OCI-LY7 (cell line): ENCODE results near the gene INPP5A. TPM values are rescaled to one million over a fixed set of nuclear protein-coding genes. Genes with fewer than 3 reads are reported as not detected.

ENCODE experiments used
- BruUV-seq: library from RNA; stranded (reverse); fragments of 400-500 nt; replicated peaks from 2 replicates; lab custom pipeline; 2021; lab: Mats Ljungman, UMichigan
- CTCF ChIA-PET: fragments of 300-600 bp; sonication (Branson Sonifier 250); formaldehyde crosslinking; loops from one replicate; lab custom pipeline; 2022; ENCODE audit warnings: antibody characterized with exemption; ENCODE audit not compliant: unreplicated experiment; lab: Charles Lee
- POLR2A ChIA-PET: fragments of 300-600 bp; sonication (Branson Sonifier 250); formaldehyde crosslinking; loops from one replicate; lab custom pipeline; 2022; ENCODE audit warnings: antibody characterized with exemption; lab: Charles Lee
- DNase-seq: peaks from one replicate; pipeline ENCODE4 v3.0.0-alpha.2; 2015; ENCODE audit warnings: low spot score
- H2AFZ ChIP-seq: fragments of 200-600 bp; sonication (generic), shearing (Covaris generic); 2 replicates; pipeline ENCODE4 v1.6.1; 2014; ENCODE audit warnings: mild to moderate bottlenecking, antibody characterized with exemption, low read length, moderate library complexity
- H3K27ac ChIP-seq: fragments of 200-600 bp; sonication (generic); 2 replicates; pipeline ENCODE4 v1.5.1; 2014; ENCODE audit warnings: mixed run types, low read depth, mild to moderate bottlenecking, moderate library complexity, low read length, inconsistent platforms; ENCODE audit not compliant: poor library complexity, severe bottlenecking
- H3K36me3 ChIP-seq: fragments of 200-600 bp; sonication (generic); 2 replicates; pipeline ENCODE4 v1.6.1; 2014; ENCODE audit warnings: mild to moderate bottlenecking, antibody characterized with exemption, low read length, moderate library complexity, mixed read lengths; ENCODE audit not compliant: insufficient read depth
- H3K4me1 ChIP-seq: fragments of 200-600 bp; sonication (generic); 2 replicates; pipeline ENCODE4 v1.5.1; 2014; ENCODE audit warnings: mild to moderate bottlenecking, low read length; ENCODE audit not compliant: insufficient read depth, poor library complexity, severe bottlenecking
- H3K4me2 ChIP-seq: fragments of 200-600 bp; sonication (generic); 2 replicates; pipeline ENCODE4 v1.6.1; 2014; ENCODE audit warnings: mild to moderate bottlenecking, low read length
- H3K4me3 ChIP-seq: fragments of 200-600 bp; sonication (generic); 2 replicates; pipeline ENCODE4 v1.5.1; 2014; ENCODE audit warnings: mild to moderate bottlenecking, low read depth, low read length; ENCODE audit not compliant: poor library complexity, severe bottlenecking
- H3K79me2 ChIP-seq: fragments of 200-600 bp; sonication (generic); 2 replicates; pipeline ENCODE4 v1.6.1; 2016; ENCODE audit warnings: low read depth, mild to moderate bottlenecking, low read length, moderate library complexity, mixed read lengths; ENCODE audit not compliant: insufficient read depth
- H3K9me2 ChIP-seq: fragments of 200-600 bp; sonication (generic); 2 replicates; pipeline ENCODE4 v1.6.1; 2016; ENCODE audit warnings: mild to moderate bottlenecking, low read length, mixed read lengths; ENCODE audit not compliant: insufficient read depth
- H3K9me3 ChIP-seq: fragments of 200-600 bp; sonication (generic); 2 replicates; pipeline ENCODE4 v1.6.1; 2014; ENCODE audit warnings: mild to moderate bottlenecking, mixed run types, low read length, mixed read lengths
- H4K20me1 ChIP-seq: fragments of 200-600 bp; sonication (generic); 2 replicates; pipeline ENCODE4 v1.6.1; 2014; ENCODE audit warnings: mild to moderate bottlenecking, antibody characterized with exemption, low read length, moderate library complexity, mixed read lengths; ENCODE audit not compliant: insufficient read depth
- EZH2phosphoT487 ChIP-seq: fragments of 200-600 bp; sonication (generic); IDR thresholded peaks from 2 replicates; pipeline ENCODE4 v1.6.1; 2018; ENCODE audit warnings: low read depth, borderline replicate concordance, mild to moderate bottlenecking, mixed run types, antibody characterized with exemption, low read length, moderate library complexity, mixed read lengths
- intact Hi-C: fragments of 100-400 bp; cut with micrococcal nuclease; formaldehyde crosslinking; loops from one replicate; pipeline ENCODE4 v1.10.0; 2022; ENCODE audit not compliant: unreplicated experiment
- total RNA-seq, 2 experiments: library from RNA; depleted of rRNA in 1 of 2; stranded (reverse); fragments of >200 nt in 1 of 2; shearing (Covaris generic) in 1 of 2; gene quantifications; 2 replicates each; pipeline ENCODE4 v1.2.3, GENCODE V29; 2014 to 2022
- TF ChIP-seq, protein P1 (sequence below): fragments of 200-600 bp; sonication (generic); conservative IDR thresholded peaks from 2 replicates; pipeline ENCODE4 v1.5.1; 2014; ENCODE audit warnings: mild to moderate bottlenecking, antibody characterized with exemption, low read length, moderate library complexity, mixed read lengths

Gene INPP5A
- total RNA-seq, 2 experiments from 2014 or later = 14.5 to 18.4 TPM

DNA sequence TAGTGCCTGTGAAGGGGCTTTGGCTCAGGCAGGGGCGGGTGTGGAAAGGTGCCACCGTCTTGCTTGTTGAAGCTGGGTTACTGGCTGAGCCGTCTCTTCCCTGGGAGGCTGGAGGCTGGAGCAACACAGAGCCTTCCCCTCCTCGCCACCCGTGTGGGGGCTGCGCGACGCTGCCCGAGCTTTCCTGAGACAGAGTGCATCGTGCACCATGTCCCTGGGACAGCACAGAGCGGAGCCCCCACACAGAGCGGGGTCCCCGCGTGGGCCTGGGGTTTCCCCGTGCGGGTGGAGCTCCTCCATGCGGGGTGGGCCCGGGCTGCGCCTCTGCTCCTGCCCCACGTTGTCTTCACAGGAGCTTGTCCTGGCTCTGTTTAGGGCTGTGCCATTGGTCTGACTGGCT lies 69.9 kb downstream of the INPP5A start:
- POLR2A ChIA-PET = no interaction called here
- Histone ChIP-seq H3K4me1 (no peaks in the 10 kb centered on the region), H4K20me1 (no peaks in the 10 kb centered on the region), H3K79me2 (no peaks in the 10 kb centered on the region), H3K27ac (no peak overlapping the region), H3K4me2 (no peak overlapping the region), H3K36me3 (no peaks in the 10 kb centered on the region), H3K9me2 (no peaks in the 10 kb centered on the region), H3K9me3 (no peaks in the 10 kb centered on the region), H3K4me3 (no peak overlapping the region), H2AFZ (no peak overlapping the region)
- DNase-seq = no peak
- CTCF ChIA-PET = no interaction called here
- TF ChIP-seq, protein P1, sequence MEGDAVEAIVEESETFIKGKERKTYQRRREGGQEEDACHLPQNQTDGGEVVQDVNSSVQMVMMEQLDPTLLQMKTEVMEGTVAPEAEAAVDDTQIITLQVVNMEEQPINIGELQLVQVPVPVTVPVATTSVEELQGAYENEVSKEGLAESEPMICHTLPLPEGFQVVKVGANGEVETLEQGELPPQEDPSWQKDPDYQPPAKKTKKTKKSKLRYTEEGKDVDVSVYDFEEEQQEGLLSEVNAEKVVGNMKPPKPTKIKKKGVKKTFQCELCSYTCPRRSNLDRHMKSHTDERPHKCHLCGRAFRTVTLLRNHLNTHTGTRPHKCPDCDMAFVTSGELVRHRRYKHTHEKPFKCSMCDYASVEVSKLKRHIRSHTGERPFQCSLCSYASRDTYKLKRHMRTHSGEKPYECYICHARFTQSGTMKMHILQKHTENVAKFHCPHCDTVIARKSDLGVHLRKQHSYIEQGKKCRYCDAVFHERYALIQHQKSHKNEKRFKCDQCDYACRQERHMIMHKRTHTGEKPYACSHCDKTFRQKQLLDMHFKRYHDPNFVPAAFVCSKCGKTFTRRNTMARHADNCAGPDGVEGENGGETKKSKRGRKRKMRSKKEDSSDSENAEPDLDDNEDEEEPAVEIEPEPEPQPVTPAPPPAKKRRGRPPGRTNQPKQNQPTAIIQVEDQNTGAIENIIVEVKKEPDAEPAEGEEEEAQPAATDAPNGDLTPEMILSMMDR = no peak
- no peak for TF ChIP-seq EZH2phosphoT487
- BruUV-seq = no TSS peak
- intact Hi-C loops = no loop called here

DNA sequence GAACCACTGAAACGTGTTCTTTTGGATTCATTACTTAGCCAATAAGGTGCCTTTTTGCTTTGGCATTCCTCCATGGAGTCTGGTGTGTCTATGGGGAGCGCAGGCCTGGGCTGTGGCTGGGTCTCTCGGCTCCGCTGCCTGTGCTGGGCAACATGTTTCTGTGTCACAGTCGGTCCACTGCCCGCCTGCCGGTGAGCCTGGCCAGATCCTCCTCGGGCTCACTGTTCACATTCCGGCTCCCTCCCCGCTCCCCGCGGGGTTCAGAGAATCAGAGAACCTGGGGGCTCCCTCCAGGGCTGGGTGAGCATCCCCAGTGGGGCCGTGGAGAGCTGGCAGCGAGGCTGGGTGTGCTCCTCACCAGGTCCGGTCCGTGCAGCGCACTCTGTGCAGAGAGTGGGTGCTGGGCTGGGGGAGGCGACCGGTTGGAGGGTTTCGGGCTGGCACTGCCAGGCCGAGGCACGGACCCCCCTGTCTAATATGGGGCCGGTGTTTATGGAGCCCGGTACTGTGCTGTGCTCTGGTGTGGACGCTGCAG lies 70.4 kb downstream of the INPP5A start:
- no peaks in the 10 kb centered on the region for H4K20me1 ChIP-seq
- POLR2A ChIA-PET = no interaction called here

More for the DNA sequence above, 70.4 kb downstream of the INPP5A start:
- Histone ChIP-seq H3K27ac (no peak overlapping the region), H3K4me3 (no peak overlapping the region), H2AFZ (no peak overlapping the region), H3K79me2 (no peaks in the 10 kb centered on the region), H3K4me2 (no peak overlapping the region), H3K9me3 (no peaks in the 10 kb centered on the region), H3K36me3 (no peaks in the 10 kb centered on the region), H3K9me2 (no peaks in the 10 kb centered on the region), H3K4me1 (no peaks in the 10 kb centered on the region)
- no TSS peak for BruUV-seq
- no peak for TF ChIP-seq EZH2phosphoT487
- TF ChIP-seq, protein P1 = no peak
- DNase-seq = no peak
- intact Hi-C loops = no loop called here
- CTCF ChIA-PET = no interaction called here
